Pulmonary artery endothelial cell (primary cell): ENCODE measurements around the gene TACR2. TPM values are rescaled to one million over a fixed set of nuclear protein-coding genes. Genes with fewer than 3 reads are reported as not detected.

Experiments
- DNase-seq: peaks from one replicate; pipeline ENCODE4 v3.0.0-alpha.2; 2011; ENCODE audit warnings: low read depth, low spot score
- total RNA-seq: library from RNA; depleted of rRNA; stranded (reverse); fragments of >200 nt; gene quantifications from 2 replicates; pipeline ENCODE4 v1.2.3, GENCODE V29; 2014

Gene TACR2
- total RNA-seq, 1 donor from 2014 or later = 0.07 TPM

DNA sequence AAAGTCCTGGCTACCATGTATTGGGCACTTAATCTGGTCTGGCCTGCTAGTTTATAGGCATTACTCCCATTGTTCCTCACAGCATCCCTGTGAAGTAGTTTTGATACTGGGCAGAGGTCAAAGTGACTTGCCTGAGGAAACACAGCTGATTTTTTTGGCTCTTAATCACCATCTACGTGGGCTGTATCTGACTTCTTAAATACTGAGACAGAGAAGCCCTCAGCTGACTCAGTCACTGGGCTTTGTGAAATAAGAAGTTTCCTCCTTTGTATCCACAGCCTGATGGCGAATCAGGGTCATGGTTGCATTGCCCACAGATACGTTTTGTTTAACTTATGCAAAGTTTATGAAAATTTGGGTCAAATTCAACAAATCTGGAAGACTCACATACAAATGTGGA lies 13.2 kb downstream of the TACR2 start:
- peak; percentile 52 for DNase-seq

GRCh38 chr10:69403066-69403465 lies 13.7 kb downstream of the TACR2 start:
- no peak for DNase-seq

DNA sequence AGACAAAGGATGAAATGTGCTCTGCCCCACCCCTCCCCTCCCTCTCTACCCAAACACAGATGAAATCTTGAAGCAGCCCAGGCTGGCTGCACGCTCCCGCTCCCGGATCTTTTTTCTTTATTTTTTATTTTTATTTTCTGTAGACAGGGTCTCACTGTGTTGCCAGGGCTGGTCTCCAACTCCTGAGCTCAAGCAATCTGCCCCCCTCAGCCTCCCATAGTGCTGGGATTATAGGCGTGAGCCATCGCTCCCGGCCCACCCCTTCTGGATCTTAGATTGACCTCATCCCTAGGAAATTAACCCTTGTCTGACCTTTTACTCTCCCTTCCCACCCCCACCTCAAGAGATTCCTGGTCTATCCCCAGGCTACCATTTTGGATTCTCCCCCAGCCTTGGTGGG lies 14.3 kb downstream of the TACR2 start:
- DNase-seq = no peak

DNA sequence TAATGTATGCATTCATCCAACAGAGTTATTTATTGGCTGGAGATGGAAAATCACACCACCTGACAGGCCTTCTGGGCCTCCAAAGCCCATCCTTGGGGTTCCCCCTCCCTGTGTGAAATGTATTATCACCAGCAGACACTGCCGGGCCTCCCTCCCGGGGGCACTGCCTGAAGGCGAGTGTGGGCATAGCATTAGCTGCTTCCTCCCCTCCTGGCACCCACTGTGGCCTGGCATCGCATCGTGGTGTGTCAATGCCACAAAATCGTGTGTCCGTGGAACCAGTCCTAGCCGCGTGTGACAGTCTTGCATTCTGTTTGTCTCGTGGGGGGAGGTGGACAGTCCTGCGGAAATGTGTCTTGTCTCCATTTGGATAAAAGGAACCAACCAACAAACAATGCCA lies 15.3 kb downstream of the TACR2 start:
- no peak for DNase-seq

GRCh38 chr10:69400936-69401335 lies 15.8 kb downstream of the TACR2 start:
- DNase-seq = no peak

DNA sequence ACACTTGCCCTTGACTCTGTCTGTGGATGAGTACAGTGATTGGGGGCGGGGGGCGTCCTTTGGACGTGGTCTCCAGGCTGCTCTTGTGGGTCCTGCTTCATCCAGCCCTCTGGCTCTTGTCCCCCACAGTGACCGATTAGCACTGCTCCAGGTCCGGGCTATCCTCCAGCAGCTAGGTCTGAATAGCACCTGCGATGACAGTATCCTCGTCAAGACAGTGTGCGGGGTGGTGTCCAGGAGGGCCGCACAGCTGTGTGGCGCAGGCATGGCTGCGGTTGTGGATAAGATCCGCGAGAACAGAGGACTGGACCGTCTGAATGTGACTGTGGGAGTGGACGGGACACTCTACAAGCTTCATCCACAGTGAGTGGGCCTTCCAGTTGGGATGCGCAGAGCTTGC lies 18.3 kb downstream of the TACR2 start:
- no peak for DNase-seq

DNA sequence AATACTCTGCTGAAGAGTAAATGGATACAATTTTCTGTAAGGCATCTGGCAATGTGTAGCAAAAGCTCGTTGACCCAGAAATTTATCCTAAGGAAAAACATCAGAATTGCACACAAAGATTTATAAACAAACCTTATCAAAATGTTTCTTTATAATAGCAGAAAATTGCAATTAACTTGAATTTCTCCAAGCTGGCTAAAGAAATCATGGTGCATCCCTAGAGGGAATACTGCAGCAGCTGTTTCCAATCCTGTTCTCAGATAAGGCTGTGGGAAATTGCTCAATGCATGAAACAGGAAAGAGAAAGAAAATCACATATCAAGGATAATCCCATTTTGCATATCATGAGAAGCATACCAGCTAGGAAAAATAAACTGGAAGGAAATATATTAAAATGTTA lies 18.7 kb downstream of the TACR2 start:
- DNase-seq = no peak

- DNase-seq = no peak
These were observed 22.7 kb downstream of the TACR2 start for GRCh38 chr10:69394020-69394419.

GRCh38 chr10:69392481-69393000 lies 24.2 kb downstream of the TACR2 start:
- DNase-seq = no peak

- DNase-seq = no peak
These were observed 25.6 kb downstream of the TACR2 start for GRCh38 chr10:69391158-69391557.

DNA sequence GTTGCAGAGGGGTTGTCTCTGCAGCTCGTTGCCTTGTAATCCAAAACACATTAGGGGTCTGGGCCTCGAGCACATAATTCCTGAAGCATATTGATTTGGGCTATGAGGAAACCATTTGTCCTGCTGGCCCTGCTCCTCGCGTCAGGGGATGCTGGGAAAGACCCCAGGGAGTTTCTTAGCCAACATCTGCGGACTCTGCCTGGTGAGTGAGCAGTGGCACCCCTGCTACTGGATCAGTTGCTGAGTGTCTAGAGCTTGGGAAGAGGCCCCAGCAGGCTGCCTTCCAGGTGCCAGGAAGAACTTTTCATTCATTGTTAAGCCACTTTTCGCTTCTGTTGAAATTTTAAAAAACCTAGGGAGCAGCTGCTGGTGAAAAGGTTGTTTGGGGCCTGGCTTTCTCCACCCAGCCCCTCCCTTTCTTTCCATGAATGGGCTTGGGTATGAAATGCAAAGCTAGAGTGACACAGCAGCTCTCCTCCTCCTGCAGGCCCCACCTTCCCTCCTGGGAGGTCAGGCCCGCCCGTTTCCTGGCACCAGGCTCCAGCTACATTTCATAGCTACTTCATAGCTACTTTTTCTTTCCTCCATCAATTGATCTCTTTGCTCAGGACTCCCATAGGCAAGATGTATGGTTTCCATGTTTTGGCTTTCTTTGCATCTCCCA lies 26.8 kb downstream of the TACR2 start:
- DNase-seq = no peak

DNA sequence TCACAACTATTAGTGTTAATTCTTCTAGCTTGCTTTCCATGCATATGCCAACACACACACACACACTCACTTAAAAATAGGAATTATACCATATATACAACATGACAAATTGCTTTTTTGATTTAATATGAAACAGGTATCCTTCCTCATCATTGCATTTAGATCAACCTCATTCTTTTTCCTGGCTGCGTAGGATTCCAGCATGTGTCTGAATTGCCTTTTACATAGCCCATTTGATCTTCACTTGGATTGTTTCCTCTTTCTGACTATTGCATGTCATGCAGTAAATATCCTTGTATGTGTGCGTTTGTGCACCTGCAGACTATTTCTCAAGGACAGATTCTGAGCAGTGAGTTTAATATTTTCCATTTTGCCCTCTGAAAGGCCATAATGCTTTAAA lies 28.2 kb downstream of the TACR2 start:
- DNase-seq = no peak

DNA sequence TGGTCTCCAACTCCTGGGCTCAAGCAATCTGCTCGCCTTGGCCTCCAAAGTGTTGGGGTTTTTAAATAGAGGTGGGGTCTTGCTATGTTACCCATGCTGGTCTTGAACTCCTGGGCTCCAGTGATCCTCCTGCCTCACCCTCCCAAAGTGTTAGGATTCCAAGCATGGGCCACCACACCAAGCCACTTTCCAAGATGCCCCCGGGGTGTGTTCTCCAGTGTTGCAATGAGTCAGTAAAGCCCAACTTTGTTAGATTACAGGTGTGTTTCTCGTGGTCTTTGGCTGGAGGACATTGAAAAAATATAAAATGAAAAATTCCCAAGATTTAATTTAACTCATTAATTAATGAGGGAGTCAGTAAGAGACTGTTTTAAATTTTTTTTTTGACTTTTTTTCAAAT lies 29.2 kb downstream of the TACR2 start:
- no peak for DNase-seq

GRCh38 chr10:69385454-69386350 lies 31.0 kb downstream of the TACR2 start:
- DNase-seq = no peak

GRCh38 chr10:69384320-69384719 lies 32.4 kb downstream of the TACR2 start:
- DNase-seq = no peak

DNA sequence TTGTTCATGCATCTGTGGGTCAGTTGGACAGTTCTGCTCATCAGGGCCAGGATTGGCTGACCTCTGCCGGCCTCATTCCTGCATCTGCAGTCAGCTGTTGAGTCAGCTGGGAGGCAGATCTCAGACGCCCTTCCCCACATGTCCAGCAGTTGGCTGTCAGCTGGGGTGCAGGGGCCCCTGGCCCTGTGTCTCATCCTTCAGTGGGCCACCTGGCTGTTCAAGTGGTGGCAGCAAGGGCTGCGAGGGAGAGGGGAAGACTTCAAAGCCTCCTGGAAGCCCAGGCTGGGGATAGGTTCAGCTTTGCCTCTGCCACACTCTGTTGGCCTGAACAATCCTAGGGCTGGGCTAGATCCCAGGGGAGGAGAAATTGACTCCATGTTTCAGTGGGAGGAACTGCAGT lies 33.2 kb downstream of the TACR2 start:
- no peak for DNase-seq

DNA sequence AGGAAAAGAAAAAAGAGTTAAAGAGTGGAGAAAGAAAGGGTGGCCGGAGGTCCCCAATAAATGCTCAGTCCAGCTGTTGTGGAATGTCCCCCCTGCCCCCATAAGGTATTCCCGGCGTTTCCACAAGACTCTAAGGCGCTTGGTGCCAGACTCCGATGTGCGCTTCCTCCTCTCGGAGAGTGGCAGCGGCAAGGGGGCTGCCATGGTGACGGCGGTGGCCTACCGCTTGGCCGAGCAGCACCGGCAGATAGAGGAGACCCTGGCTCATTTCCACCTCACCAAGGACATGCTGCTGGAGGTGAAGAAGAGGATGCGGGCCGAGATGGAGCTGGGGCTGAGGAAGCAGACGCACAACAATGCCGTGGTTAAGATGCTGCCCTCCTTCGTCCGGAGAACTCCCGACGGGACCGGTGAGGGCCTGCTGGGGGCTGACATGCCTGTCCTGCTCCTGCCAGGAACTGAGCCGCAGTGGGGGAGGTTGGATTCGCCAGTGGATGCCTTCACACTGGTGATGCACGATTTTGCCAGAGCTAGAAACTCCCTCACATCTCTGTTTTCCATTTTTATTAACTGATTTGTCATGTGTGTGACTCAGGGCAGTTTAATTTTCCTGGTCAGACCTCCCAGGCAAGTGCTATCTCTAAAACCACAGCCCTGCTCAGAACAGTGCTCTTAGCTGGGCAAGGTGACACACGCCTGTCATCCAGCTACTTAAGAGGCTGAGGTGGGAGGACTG lies 34.2 kb downstream of the TACR2 start:
- no peak for DNase-seq

GRCh38 chr10:69379800-69380199 lies 36.9 kb downstream of the TACR2 start:
- DNase-seq = no peak

DNA sequence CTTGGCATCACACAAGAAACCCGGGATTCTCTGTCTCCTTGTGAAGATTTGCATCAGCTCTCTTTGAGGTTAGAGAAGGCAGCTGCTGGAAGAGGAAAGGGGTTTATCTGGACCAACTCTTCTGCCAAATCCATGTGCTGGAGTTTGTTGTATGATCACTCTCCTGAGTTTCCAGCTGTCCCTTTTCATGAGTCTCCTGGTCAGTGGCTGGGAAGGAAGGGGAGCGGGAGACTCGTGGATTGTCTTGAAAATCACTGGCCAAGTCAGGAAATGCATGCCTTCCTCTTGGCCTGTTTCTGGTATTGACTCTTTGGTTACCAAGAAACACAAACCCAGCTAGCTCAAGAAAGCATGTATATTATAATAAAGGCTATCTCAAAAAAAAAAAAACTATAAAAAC lies 38.8 kb downstream of the TACR2 start:
- DNase-seq = peak; percentile 97

- DNase-seq = no peak
These were observed 39.5 kb downstream of the TACR2 start for GRCh38 chr10:69377191-69377590.

- DNase-seq = no peak
These were observed 40.1 kb downstream of the TACR2 start for GRCh38 chr10:69376662-69377061.
